NCI-H2196 (cell line): ENCODE measurements around the gene HTT.
"Not testable (repeated sequence)": the region's sequence is repeated elsewhere in the genome, so short reads cannot be mapped to it uniquely, and the experiment has no call there.

Source experiments
- DNase-seq: peaks from one replicate; lab custom pipeline; 2025; ENCODE audit not compliant: unreplicated experiment; lab: John Stamatoyannopoulos, UW

The HTT gene

DNA sequence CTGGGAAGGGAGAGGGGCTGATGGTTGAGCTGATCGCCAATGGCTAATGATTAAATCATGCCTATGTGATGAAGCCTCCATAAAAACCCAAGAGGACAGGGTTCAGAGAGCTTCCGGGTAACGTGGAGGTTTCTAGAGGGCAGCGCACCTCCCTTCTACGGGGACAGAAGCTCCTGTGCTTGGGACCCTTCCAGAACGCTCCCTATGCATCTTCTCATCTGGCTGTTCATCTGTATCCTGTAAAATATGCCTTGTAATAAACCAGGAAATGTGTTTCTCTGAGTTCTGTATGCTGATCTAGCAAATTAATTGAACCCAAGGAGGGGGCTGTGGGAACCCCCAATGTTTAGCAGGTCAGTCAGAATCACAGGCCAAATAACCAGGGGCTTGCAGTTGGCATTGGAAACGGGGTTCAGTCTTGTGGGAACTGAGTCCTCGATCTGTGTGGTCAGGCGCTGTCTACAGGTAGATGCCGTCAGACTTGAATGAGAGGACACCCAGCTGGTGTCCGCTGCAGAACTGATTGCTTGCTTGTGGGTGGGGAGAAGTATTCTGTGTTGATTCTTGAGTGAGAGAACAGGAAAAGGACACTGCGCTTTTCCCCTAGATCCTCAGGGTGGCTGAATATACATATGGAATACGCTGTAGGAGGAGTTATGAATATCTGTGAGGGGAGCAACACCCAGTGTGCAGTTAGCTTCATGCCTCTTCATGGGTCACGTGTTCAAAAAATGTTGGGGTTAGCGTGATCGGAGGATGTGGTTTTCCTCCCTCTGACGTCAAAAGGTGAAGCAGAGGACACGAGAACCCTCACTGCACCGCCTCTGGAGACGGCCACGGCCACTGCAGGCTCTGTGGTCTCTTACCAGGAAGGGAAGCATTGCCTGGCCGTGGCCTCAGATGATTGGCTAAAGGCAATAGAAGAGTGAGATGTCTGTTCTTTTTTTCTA is 29.3 kb upstream of the HTT start:
- no peak for DNase-seq

- DNase-seq, result no peak
These were observed 28.3 kb upstream of the HTT start for GRCh38 chr4:3046162-3046561.

- DNase-seq, result no peak
These were observed 27.9 kb upstream of the HTT start for GRCh38 chr4:3046623-3047022.

DNA sequence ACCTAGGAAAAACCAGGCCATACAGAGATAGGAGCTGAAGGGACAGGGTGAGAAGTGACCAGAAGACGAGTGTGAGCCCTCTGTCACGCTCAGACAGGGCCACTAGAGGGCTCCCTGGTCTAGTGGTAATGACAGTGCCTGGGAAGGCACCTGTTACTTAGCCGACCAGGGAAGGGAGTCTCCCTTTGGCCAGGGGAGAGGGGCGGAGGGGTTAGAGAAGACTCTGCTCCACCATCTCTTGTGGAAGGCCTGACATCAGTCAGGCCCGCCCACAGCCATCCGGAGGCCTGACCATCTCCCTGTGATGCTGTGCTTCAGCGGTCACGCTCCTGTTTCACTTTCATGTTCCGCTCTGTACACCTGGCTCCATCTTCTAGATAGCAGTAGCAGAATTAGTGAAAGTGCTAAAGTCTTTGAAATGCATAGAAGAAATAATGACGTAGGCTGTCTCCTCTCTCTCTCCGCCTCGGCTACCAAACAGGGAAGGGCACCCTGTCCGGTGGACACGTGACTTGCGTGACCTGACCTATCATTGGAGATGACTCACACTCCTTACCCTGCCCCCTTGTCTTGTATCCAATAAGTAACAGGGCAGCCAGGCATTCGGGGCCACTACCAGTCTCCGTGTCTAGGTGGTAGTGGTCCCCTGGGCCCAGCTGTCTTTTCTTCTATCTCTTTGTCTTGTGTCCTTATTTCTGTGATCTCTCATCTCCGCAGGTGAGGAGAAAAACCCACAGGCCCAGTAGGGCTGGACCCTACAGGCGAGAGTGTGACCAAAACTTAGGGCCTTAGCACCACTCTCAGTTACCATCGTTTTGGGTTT is 26.8 kb upstream of the HTT start:
- peak; percentile 79 for DNase-seq

GRCh38 chr4:3051141-3051897 is 23.2 kb upstream of the HTT start:
- not testable (repeated sequence) for DNase-seq

DNA sequence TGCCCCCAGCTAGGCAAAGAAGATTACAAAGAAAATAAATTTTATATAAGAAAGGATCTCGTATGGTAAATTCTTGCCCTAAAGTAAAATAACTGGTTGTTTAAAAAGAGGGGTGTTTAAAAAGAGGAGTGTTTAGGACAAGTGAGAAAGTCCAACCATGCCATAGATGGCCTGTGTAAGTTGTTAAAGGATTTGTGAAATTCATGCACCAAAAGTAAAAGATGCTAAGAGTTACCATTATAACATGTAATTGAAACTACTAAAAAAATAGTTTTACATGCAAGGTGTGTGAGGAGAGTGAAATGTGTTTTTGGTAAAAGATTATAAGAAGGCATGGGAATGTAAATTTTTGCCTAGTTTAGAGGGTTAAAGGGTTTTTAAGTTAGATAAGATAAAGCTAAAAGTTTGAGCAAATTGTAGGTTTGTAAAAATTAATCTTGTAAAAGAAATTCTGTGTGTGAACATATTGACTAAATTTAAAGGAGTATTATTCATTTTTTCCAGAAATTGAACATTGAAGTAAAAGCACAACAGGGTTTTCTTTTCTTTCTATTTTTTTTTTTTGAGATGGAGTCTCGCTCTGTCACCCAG is 20.2 kb upstream of the HTT start:
- DNase-seq, result no peak

GRCh38 chr4:3059943-3060342 is 14.5 kb upstream of the HTT start:
- no peak for DNase-seq

- DNase-seq, result no peak
These were observed 13.5 kb upstream of the HTT start for GRCh38 chr4:3060946-3061345.

DNA sequence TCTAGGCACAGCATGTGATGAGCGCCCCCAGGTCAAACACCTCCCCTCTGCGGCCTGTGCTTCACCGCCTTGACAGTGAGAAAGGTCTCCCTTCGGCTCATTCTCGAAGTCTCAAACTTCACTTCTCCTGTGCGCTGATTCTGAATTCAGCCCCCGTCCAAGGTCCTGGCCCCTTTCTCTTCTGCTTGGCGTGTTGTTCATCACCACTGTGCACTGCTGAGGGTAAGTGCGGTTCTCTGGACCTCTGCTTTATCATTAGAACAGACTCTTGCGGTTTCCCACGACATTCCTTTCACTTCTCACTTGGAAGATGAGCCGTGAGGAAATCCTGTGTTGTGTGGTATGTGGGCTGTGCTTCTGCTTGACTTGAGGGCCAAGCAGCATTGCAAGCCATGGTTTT is 12.0 kb upstream of the HTT start:
- DNase-seq, result no peak

DNA sequence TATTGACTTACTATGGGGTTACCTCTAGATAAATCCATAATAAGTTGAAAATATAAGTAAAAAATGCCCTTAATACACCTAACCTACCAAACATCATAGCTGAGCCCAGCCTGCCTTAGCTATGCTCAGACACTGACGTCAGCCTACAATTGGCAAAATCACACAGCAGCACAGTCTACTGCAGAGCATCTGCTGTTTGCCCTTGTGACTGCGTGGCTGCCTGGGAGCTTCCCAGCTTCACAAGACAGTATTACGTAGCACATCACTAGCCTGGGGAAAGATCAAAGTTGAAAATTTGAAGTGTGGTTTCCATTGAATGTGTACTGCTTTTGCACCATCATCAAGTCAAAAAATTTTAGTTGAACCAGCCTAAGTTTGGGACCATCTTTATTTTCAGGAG is 8.9 kb upstream of the HTT start:
- no peak for DNase-seq

DNA sequence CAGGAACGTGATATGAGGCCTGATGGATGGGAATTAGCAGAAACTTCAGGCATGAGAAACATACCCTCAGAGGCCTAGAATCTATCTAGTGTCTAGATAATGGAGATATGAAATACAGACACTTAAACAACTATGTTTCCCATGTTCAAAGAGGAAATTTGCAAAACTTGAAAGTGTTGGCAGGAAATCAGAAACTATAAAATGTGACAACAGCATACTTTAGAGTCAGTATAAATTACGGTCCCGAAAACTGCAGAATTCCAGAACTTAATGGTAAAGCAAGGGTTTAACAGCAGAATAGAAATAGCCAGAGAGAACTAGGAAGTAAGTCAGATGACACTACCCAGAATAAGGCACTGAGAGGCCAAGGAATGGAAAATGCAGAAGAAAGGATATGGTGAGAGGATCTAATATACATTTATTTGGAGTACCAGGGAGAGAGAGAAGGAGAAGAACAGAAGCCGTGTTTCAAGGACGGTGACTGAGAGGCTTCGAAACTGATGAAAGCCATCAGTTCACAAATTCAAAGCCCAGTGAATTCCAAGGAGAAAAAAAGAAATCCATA is 7.6 kb upstream of the HTT start:
- no peak for DNase-seq

- DNase-seq, result no peak
These were observed 6.9 kb upstream of the HTT start for GRCh38 chr4:3067473-3068001.

DNA sequence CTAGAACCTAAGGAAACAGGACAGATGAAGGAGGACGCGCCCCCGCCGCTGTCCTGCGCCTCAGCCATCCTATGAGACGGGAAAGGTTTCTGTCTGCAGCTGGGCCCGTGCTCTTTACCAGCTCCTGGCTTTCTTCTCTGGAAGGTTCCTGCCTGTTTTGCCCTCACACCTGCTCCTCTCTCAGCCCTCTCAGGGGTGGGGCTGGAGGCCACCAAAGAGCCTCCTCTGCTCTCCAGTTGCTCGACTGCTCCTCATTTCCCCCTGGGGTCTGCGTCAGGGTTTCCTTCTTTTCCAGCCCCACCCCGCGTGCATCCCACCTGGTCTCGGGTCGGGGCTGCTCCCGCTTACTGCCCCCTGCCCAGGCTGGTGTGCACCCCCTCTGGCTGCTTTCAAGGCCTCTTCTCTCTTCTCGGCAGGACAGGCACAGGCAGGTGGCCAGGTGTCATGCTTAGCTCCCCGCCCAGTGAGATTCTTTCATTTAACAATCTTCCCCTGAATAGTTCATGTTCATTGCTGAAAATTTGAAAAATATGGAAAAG is 4.8 kb upstream of the HTT start:
- no peak for DNase-seq

- DNase-seq, result no peak
These were observed 3.6 kb upstream of the HTT start for GRCh38 chr4:3070709-3071500.

GRCh38 chr4:3071811-3072210 is 2.7 kb upstream of the HTT start:
- no peak for DNase-seq

DNA sequence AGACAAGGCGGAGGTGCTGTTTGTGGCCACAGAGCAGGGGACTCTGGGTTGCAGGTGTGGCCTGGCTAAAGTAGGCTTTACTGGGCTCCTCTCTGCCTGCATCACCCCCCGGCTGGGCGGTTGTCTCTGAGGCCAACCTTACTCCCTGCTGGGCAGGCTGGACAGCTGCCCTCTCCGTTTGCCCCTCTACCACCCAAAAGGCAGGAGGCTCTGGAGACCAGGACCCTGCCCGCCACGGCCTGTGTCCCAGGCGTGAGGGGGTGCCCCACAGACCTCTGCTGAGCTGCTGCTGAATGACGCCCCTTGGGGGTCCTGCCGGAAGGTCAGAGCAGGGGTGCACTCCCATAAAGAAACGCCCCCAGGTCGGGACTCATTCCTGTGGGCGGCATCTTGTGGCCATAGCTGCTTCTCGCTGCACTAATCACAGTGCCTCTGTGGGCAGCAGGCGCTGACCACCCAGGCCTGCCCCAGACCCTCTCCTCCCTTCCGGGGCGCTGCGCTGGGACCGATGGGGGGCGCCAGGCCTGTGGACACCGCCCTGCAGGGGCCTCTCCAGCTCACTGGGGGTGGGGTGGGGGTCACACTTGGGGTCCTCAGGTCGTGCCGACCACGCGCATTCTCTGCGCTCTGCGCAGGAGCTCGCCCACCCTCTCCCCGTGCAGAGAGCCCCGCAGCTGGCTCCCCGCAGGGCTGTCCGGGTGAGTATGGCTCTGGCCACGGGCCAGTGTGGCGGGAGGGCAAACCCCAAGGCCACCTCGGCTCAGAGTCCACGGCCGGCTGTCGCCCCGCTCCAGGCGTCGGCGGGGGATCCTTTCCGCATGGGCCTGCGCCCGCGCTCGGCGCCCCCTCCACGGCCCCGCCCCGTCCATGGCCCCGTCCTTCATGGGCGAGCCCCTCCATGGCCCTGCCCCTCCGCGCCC is 1.1 kb upstream of the HTT start:
- DNase-seq, result no peak

GRCh38 chr4:3074846-3075651 is 568 bp downstream of the HTT start:
- peak; percentile 46 for DNase-seq

- no peak for DNase-seq
These were observed 1.1 kb downstream of the HTT start for GRCh38 chr4:3075652-3075981.
